Calu3 (cell line): Measurements from ENCODE around the gene ASTN2. TPM values are rescaled to one million over a fixed set of nuclear protein-coding genes. Genes with fewer than 3 reads are reported as not detected.

ENCODE experiments used
- BruUV-seq: library from RNA; stranded (reverse); fragments of 400-500 nt; replicated peaks from 2 replicates; lab custom pipeline; 2021; lab: Mats Ljungman, UMichigan
- CTCF ChIA-PET: fragments of 300-600 bp; sonication (Branson Sonifier 250); formaldehyde crosslinking; loops from one replicate; lab custom pipeline; 2022; ENCODE audit warnings: antibody characterized with exemption; lab: Charles Lee
- DNase-seq: peaks from one replicate; pipeline ENCODE4 v3.0.0; 2022
- H3K27ac Mint-ChIP-seq: one replicate; pipeline ENCODE4 v1.8.0; 2022; ENCODE audit warnings: mixed read lengths; ENCODE audit not compliant: unreplicated experiment
- H3K27me3 Mint-ChIP-seq: one replicate; pipeline ENCODE4 v1.8.0; 2022; ENCODE audit warnings: mixed read lengths; ENCODE audit not compliant: unreplicated experiment
- H3K36me3 Mint-ChIP-seq: one replicate; pipeline ENCODE4 v1.8.0; 2022; ENCODE audit warnings: mild to moderate bottlenecking, moderate library complexity, mixed read lengths; ENCODE audit not compliant: insufficient read depth, unreplicated experiment
- H3K4me1 Mint-ChIP-seq: one replicate; pipeline ENCODE4 v1.8.0; 2022; ENCODE audit warnings: mild to moderate bottlenecking, low read depth, mixed read lengths; ENCODE audit not compliant: unreplicated experiment
- H3K4me3 Mint-ChIP-seq: one replicate; pipeline ENCODE4 v1.8.0; 2022; ENCODE audit warnings: mild to moderate bottlenecking, low read depth, moderate library complexity, mixed read lengths; ENCODE audit not compliant: unreplicated experiment
- H3K9me3 Mint-ChIP-seq: one replicate; pipeline ENCODE4 v1.8.0; 2022; ENCODE audit warnings: low read depth, mixed read lengths; ENCODE audit not compliant: unreplicated experiment
- intact Hi-C: fragments of 100-400 bp; cut with micrococcal nuclease; formaldehyde crosslinking; loops from one replicate; pipeline ENCODE4 v1.10.0; 2022; ENCODE audit not compliant: unreplicated experiment
- total RNA-seq: library from RNA; stranded (reverse); gene quantifications from 2 replicates; pipeline ENCODE4 v1.2.3, GENCODE V29; 2022
- TF ChIP-seq, protein P1 (sequence below): fragments of 200-600 bp; IDR thresholded peaks from one replicate; pipeline ENCODE4 v1.8.0; 2022; ENCODE audit warnings: antibody characterized with exemption; ENCODE audit not compliant: unreplicated experiment

The ASTN2 gene
- total RNA-seq, 1 experiment from 2014 or later: 1.7 TPM

GRCh38 chr9:117265253-117265652 is 149.6 kb downstream of the ASTN2 start:
- CTCF ChIA-PET: no interaction called here
- H3K36me3 Mint-ChIP-seq: no peaks in the 10 kb centered on the region
- H3K4me1 Mint-ChIP-seq: no peaks in the 10 kb centered on the region
- no TSS peak for BruUV-seq
- intact Hi-C loops: no loop called here
- no peak for DNase-seq
- TF ChIP-seq, protein P1, sequence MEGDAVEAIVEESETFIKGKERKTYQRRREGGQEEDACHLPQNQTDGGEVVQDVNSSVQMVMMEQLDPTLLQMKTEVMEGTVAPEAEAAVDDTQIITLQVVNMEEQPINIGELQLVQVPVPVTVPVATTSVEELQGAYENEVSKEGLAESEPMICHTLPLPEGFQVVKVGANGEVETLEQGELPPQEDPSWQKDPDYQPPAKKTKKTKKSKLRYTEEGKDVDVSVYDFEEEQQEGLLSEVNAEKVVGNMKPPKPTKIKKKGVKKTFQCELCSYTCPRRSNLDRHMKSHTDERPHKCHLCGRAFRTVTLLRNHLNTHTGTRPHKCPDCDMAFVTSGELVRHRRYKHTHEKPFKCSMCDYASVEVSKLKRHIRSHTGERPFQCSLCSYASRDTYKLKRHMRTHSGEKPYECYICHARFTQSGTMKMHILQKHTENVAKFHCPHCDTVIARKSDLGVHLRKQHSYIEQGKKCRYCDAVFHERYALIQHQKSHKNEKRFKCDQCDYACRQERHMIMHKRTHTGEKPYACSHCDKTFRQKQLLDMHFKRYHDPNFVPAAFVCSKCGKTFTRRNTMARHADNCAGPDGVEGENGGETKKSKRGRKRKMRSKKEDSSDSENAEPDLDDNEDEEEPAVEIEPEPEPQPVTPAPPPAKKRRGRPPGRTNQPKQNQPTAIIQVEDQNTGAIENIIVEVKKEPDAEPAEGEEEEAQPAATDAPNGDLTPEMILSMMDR: no peak
- no peak overlapping the region for H3K4me3 Mint-ChIP-seq
- H3K27me3 Mint-ChIP-seq: no peaks in the 10 kb centered on the region
- no peak overlapping the region for H3K27ac Mint-ChIP-seq
- no peaks in the 10 kb centered on the region for H3K9me3 Mint-ChIP-seq

- H3K9me3 Mint-ChIP-seq: peaks cover 10% of the 10 kb centered on the region
- intact Hi-C loops: no loop called here
- no peaks in the 10 kb centered on the region for H3K36me3 Mint-ChIP-seq
- no peaks in the 10 kb centered on the region for H3K4me1 Mint-ChIP-seq
- CTCF ChIA-PET: no interaction called here
- no peak overlapping the region for H3K27ac Mint-ChIP-seq
- TF ChIP-seq, protein P1: no peak
- DNase-seq: no peak
- H3K27me3 Mint-ChIP-seq: no peaks in the 10 kb centered on the region
- H3K4me3 Mint-ChIP-seq: no peak overlapping the region
- no TSS peak for BruUV-seq
Measured at GRCh38 chr9:117258184-117258866, 156.5 kb downstream of the ASTN2 start.

GRCh38 chr9:117253261-117253660 is 161.6 kb downstream of the ASTN2 start:
- Mint-ChIP-seq H3K4me3 (no peak overlapping the region), H3K27ac (no peak overlapping the region), H3K9me3 (peaks cover 10% of the 10 kb centered on the region), H3K27me3 (no peaks in the 10 kb centered on the region), H3K36me3 (no peaks in the 10 kb centered on the region), H3K4me1 (no peaks in the 10 kb centered on the region)
- CTCF ChIA-PET: no interaction called here
- no TSS peak for BruUV-seq
- TF ChIP-seq, protein P1: no peak
- DNase-seq: no peak
- intact Hi-C loops: no loop called here

- DNase-seq: no peak
- TF ChIP-seq, protein P1: no peak
- H3K27me3 Mint-ChIP-seq: no peaks in the 10 kb centered on the region
- intact Hi-C loops: no loop called here
- no peaks in the 10 kb centered on the region for H3K4me1 Mint-ChIP-seq
- CTCF ChIA-PET: interaction anchor here (0.6 kb wide), 1 partner anchor 34 kb away, joined by 4 read pairs; no protein-coding TSS in a partner anchor
- no peak overlapping the region for H3K4me3 Mint-ChIP-seq
- no TSS peak for BruUV-seq
- peaks cover 10% of the 10 kb centered on the region for H3K9me3 Mint-ChIP-seq
- no peak overlapping the region for H3K27ac Mint-ChIP-seq
- H3K36me3 Mint-ChIP-seq: no peaks in the 10 kb centered on the region
Measured at GRCh38 chr9:117250610-117251215, 164.1 kb downstream of the ASTN2 start.
